GM19397 (cell line): ENCODE measurements around the gene SECTM1.
"Not testable (repeated sequence)": the region's sequence is repeated elsewhere in the genome, so short reads cannot be mapped to it uniquely, and the experiment has no call there.

Experiments
- ATAC-seq: cut with Tn5 transposase; IDR thresholded peaks from one replicate; pipeline ENCODE4 v1.9.1; 2021; ENCODE audit warnings: mild to moderate bottlenecking, moderate library complexity; ENCODE audit not compliant: unreplicated experiment

Gene SECTM1

GRCh38 chr17:82349287-82349701 lies 15.7 kb upstream of the SECTM1 start:
- no peak for ATAC-seq

- ATAC-seq: no peak
Observed at GRCh38 chr17:82348866-82349265, 15.3 kb upstream of the SECTM1 start.

- ATAC-seq: no peak
Observed at GRCh38 chr17:82348434-82348833, 14.9 kb upstream of the SECTM1 start.

GRCh38 chr17:82347994-82348393 lies 14.4 kb upstream of the SECTM1 start:
- ATAC-seq: not testable (repeated sequence)

GRCh38 chr17:82346342-82347300 lies 13.1 kb upstream of the SECTM1 start:
- ATAC-seq: no peak

GRCh38 chr17:82345151-82345976 lies 11.8 kb upstream of the SECTM1 start:
- ATAC-seq: no peak

GRCh38 chr17:82344175-82344907 lies 10.8 kb upstream of the SECTM1 start:
- no peak for ATAC-seq

GRCh38 chr17:82343560-82343959 lies 10.0 kb upstream of the SECTM1 start:
- no peak for ATAC-seq

- ATAC-seq: no peak
Observed at GRCh38 chr17:82342361-82343079, 9.0 kb upstream of the SECTM1 start.

- no peak for ATAC-seq
Observed at GRCh38 chr17:82339634-82340580, 6.3 kb upstream of the SECTM1 start.

- ATAC-seq: no peak
Observed at GRCh38 chr17:82338858-82339633, 5.5 kb upstream of the SECTM1 start.

- ATAC-seq: no peak
Observed at GRCh38 chr17:82334622-82335394, 1.2 kb upstream of the SECTM1 start.

GRCh38 chr17:82334204-82334621 lies 647 bp upstream of the SECTM1 start:
- ATAC-seq: no peak

- ATAC-seq: no peak
Observed at GRCh38 chr17:82332669-82333278, 792 bp downstream of the SECTM1 start.

GRCh38 chr17:82331345-82331939 lies 2.1 kb downstream of the SECTM1 start:
- no peak for ATAC-seq

- ATAC-seq: no peak
Observed at GRCh38 chr17:82330322-82331239, 3.0 kb downstream of the SECTM1 start.
